Panc1 (cell line): Measurements from ENCODE around the gene WDR70. TPM values are rescaled to one million over a fixed set of nuclear protein-coding genes. Genes with fewer than 3 reads are reported as not detected.
"Not testable (repeated sequence)": the region's sequence is repeated elsewhere in the genome, so short reads cannot be mapped to it uniquely, and the experiment has no call there.

Source experiments
- ATAC-seq: fragments of 200-7000 bp; cut with Tn5 transposase; 2 replicates; pipeline ENCODE4 v1.9.1; 2020; ENCODE audit warnings: mild to moderate bottlenecking, moderate library complexity
- BruUV-seq: library from RNA; stranded (reverse); fragments of 400-500 nt; replicated peaks from 2 replicates; lab custom pipeline; 2021; lab: Mats Ljungman, UMichigan
- CTCF ChIA-PET: fragments of 300-600 bp; sonication (Branson Sonifier 250); formaldehyde crosslinking; loops from one replicate; lab custom pipeline; 2022; ENCODE audit warnings: antibody characterized with exemption; lab: Charles Lee
- POLR2A ChIA-PET: fragments of 300-600 bp; sonication (Branson Sonifier 250); formaldehyde crosslinking; loops from one replicate; lab custom pipeline; 2022; ENCODE audit warnings: antibody characterized with exemption; lab: Charles Lee
- DNase-seq: peaks from one replicate; pipeline ENCODE4 v3.0.0-alpha.2; 2010; ENCODE audit warnings: low read depth, low spot score
- H3K27ac ChIP-seq: 2 replicates; pipeline ENCODE4 v1.5.1; 2011; ENCODE audit warnings: mild to moderate bottlenecking, low read length, inconsistent platforms
- H3K27me3 ChIP-seq: fragments of 200-500 bp; sonication (Bioruptor generic); 2 replicates; pipeline ENCODE4 v1.6.0; 2014; ENCODE audit warnings: low read length, inconsistent platforms; ENCODE audit not compliant: control insufficient read depth, insufficient read depth
- H3K36me3 ChIP-seq: fragments of 200-500 bp; sonication (Bioruptor generic); 2 replicates; pipeline ENCODE4 v1.5.1; 2014; ENCODE audit warnings: inconsistent platforms, mild to moderate bottlenecking, low read length, moderate library complexity; ENCODE audit not compliant: control insufficient read depth, insufficient read depth
- H3K4me1 ChIP-seq: 2 replicates; pipeline ENCODE4 v1.5.1; 2011; ENCODE audit warnings: inconsistent platforms, mild to moderate bottlenecking, low read length, moderate library complexity; ENCODE audit not compliant: control insufficient read depth, insufficient read depth
- H3K4me3 ChIP-seq, 2 experiments: 2 replicates each; pipeline ENCODE4 v1.5.1; 2011 to 2012; ENCODE audit warnings: low read depth in 2 of 2, low read length in 2 of 2, mild to moderate bottlenecking in 2 of 2, inconsistent platforms in 1 of 2, moderate library complexity in 1 of 2
- H3K9me3 ChIP-seq: fragments of 200-500 bp; sonication (Bioruptor generic); 2 replicates; pipeline ENCODE4 v1.5.1; 2014; ENCODE audit warnings: low read depth, mild to moderate bottlenecking, inconsistent platforms, low read length, moderate library complexity; ENCODE audit not compliant: control insufficient read depth, insufficient read depth
- POLR2AphosphoS5 ChIP-seq: IDR thresholded peaks from 2 replicates; pipeline ENCODE4 v1.6.1; 2012; ENCODE audit warnings: mild to moderate bottlenecking, low read depth, low read length, moderate library complexity
- SIN3A ChIP-seq: IDR thresholded peaks from 2 replicates; pipeline ENCODE4 v1.6.1; 2012; ENCODE audit warnings: low read depth, mild to moderate bottlenecking, low read length, moderate library complexity, borderline replicate concordance; ENCODE audit not compliant: insufficient read depth
- TCF7L2 ChIP-seq: IDR thresholded peaks from 2 replicates; pipeline ENCODE4 v1.6.1; 2011; ENCODE audit warnings: mild to moderate bottlenecking, low read depth, low read length, inconsistent platforms
- in situ Hi-C: cut with HindIII; loops from 2 replicates; pipeline ENCODE4 v1.10.0; 2016; ENCODE audit warnings: low sequenced_read_pairs, low pct_unique_long_range_greater_than_20kb
- intact Hi-C: fragments of 100-400 bp; cut with micrococcal nuclease; formaldehyde crosslinking; loops from one replicate; pipeline ENCODE4 v1.10.0; 2022; ENCODE audit not compliant: unreplicated experiment
- total RNA-seq: library from RNA; stranded (reverse); gene quantifications from one replicate; pipeline ENCODE4 v1.2.1, GENCODE V29; 2021; ENCODE audit not compliant: unreplicated experiment
- TF ChIP-seq, protein P1 (sequence below): fragments of 450-650 bp; IDR thresholded peaks from 2 replicates; pipeline ENCODE4 v1.5.1; 2017; ENCODE audit warnings: mild to moderate bottlenecking
- TF ChIP-seq, protein P2 (sequence below), 2 experiments: IDR thresholded peaks; 2 replicates each; pipeline ENCODE4 v1.6.1; 2011 to 2012; ENCODE audit warnings: low read depth in 2 of 2, control low read depth in 1 of 2, low read length in 1 of 2, mild to moderate bottlenecking in 1 of 2, moderate library complexity in 1 of 2; ENCODE audit not compliant: insufficient read depth in 1 of 2

WDR70 gene
- total RNA-seq, 1 experiment from 2014 or later, result 29.5 TPM

DNA sequence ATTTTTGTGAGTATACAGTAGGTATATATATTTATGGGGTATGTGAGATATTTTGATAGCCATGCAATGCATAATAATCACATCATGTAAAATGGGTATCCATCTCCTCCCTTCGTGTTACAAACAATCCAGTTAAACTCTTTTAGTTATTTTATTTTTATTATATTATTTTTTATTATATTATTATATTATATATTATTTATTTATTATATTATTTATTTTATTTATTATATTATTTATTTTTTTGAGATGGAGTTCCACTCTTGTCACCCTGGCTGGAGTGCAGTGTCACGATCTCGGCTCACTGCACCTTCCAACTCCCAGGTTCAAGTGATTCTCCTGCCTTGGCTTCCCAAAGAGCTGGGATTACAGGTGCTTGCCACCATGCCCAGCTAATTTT, 138.6 kb downstream of the WDR70 start:
- Histone ChIP-seq H3K4me3 (no peak overlapping the region), H3K9me3 (no peaks in the 10 kb centered on the region), H3K27me3 (no peaks in the 10 kb centered on the region), H3K4me1 (no peaks in the 10 kb centered on the region), H3K27ac (no peak overlapping the region), H3K36me3 (no peaks in the 10 kb centered on the region)
- TF ChIP-seq, protein P1, sequence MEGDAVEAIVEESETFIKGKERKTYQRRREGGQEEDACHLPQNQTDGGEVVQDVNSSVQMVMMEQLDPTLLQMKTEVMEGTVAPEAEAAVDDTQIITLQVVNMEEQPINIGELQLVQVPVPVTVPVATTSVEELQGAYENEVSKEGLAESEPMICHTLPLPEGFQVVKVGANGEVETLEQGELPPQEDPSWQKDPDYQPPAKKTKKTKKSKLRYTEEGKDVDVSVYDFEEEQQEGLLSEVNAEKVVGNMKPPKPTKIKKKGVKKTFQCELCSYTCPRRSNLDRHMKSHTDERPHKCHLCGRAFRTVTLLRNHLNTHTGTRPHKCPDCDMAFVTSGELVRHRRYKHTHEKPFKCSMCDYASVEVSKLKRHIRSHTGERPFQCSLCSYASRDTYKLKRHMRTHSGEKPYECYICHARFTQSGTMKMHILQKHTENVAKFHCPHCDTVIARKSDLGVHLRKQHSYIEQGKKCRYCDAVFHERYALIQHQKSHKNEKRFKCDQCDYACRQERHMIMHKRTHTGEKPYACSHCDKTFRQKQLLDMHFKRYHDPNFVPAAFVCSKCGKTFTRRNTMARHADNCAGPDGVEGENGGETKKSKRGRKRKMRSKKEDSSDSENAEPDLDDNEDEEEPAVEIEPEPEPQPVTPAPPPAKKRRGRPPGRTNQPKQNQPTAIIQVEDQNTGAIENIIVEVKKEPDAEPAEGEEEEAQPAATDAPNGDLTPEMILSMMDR, result no peak
- no peak for TF ChIP-seq SIN3A
- TF ChIP-seq TCF7L2, result no peak
- TF ChIP-seq POLR2AphosphoS5, result no peak
- TF ChIP-seq, protein P2, sequence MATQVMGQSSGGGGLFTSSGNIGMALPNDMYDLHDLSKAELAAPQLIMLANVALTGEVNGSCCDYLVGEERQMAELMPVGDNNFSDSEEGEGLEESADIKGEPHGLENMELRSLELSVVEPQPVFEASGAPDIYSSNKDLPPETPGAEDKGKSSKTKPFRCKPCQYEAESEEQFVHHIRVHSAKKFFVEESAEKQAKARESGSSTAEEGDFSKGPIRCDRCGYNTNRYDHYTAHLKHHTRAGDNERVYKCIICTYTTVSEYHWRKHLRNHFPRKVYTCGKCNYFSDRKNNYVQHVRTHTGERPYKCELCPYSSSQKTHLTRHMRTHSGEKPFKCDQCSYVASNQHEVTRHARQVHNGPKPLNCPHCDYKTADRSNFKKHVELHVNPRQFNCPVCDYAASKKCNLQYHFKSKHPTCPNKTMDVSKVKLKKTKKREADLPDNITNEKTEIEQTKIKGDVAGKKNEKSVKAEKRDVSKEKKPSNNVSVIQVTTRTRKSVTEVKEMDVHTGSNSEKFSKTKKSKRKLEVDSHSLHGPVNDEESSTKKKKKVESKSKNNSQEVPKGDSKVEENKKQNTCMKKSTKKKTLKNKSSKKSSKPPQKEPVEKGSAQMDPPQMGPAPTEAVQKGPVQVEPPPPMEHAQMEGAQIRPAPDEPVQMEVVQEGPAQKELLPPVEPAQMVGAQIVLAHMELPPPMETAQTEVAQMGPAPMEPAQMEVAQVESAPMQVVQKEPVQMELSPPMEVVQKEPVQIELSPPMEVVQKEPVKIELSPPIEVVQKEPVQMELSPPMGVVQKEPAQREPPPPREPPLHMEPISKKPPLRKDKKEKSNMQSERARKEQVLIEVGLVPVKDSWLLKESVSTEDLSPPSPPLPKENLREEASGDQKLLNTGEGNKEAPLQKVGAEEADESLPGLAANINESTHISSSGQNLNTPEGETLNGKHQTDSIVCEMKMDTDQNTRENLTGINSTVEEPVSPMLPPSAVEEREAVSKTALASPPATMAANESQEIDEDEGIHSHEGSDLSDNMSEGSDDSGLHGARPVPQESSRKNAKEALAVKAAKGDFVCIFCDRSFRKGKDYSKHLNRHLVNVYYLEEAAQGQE (IDR thresholded peaks at IDR 0.05; ENCODE audit: insufficient read depth in 1 of 2, low read depth in 2 of 2, low read length in 1 of 2), result no peak
- intact Hi-C loops (no loop called here), in situ Hi-C loops (no loop called here)
- POLR2A ChIA-PET, result no interaction called here
- DNase-seq (no peak), ATAC-seq (no peak)
- BruUV-seq, result no TSS peak
- CTCF ChIA-PET, result no interaction called here

DNA sequence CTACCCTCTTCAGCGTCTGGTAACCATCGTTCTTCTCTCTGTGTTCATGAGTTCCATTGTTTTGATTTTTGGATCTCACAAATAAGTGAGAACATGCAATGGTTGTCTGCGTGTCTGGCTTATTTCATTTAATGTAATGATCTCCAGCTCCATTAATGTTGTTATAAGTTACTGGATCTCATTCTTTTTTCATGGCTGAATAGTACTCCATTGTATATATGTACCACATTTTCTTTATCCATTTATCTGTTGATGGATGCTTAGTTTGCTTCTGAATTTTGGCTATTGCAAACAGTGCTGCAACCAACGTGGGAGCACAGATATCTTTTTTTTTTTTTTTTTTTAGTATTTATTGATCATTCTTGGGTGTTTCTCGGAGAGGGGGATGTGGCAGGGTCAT, 139.2 kb downstream of the WDR70 start:
- H3K36me3 ChIP-seq, H3K4me1 ChIP-seq, POLR2A ChIA-PET, in situ Hi-C loops, H3K27me3 ChIP-seq, ATAC-seq, H3K27ac ChIP-seq, intact Hi-C loops, H3K4me3 ChIP-seq, BruUV-seq, H3K9me3 ChIP-seq, CTCF ChIA-PET, DNase-seq: not testable (repeated sequence)

DNA sequence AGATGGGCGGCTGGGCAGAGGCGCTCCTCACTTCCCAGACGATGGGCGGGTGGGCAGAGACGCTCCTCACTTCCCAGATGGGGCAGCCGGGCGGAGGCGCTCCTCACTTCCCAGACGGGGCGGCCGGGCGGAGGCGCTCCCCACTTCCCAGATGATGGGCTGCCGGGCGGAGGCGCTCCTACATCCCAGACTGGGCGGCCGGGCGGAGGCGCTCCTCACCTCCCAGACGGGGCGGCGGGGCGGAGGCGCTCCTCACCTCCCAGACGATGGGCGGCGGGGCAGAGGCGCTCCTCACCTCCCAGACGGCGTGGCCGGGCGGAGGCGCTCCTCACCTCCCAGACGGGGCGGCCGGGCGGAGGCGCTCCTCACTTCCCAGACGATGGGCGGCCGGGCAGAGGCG, 140.2 kb downstream of the WDR70 start:
- ChIA-PET POLR2A (interaction anchor here (0.8 kb wide), 1 partner anchor 147 kb away, joined by 14 read pairs; no protein-coding TSS in a partner anchor), CTCF (no interaction called here)
- H3K27ac ChIP-seq, result no peak overlapping the region
- no peak for TF ChIP-seq SIN3A
- TF ChIP-seq, protein P2 (IDR thresholded peaks at IDR 0.05; ENCODE audit: insufficient read depth in 1 of 2, low read depth in 2 of 2, low read length in 1 of 2), result no peak
- TF ChIP-seq TCF7L2, result no peak
- TF ChIP-seq, protein P1, result no peak
- H3K27me3 ChIP-seq, result no peaks in the 10 kb centered on the region
- H3K4me3 ChIP-seq, result no peak overlapping the region
- H3K9me3 ChIP-seq, result no peaks in the 10 kb centered on the region
- no TSS peak for BruUV-seq
- intact Hi-C loops (no loop called here), in situ Hi-C loops (no loop called here)
- ATAC-seq, result no peak
- no peak for DNase-seq
- no peaks in the 10 kb centered on the region for H3K4me1 ChIP-seq
- no peaks in the 10 kb centered on the region for H3K36me3 ChIP-seq
